Ishikawa (cell line): ENCODE results near the gene ISLR.

ENCODE experiments used
- CEBPB ChIP-seq: IDR thresholded peaks from 2 replicates; pipeline ENCODE4 v1.6.1; 2012
- CREB1 ChIP-seq: IDR thresholded peaks from 2 replicates; pipeline ENCODE4 v1.6.1; 2012; ENCODE audit warnings: low read depth
- EGR1 ChIP-seq: IDR thresholded peaks from 2 replicates; pipeline ENCODE4 v1.6.1; 2012
- EP300 ChIP-seq: IDR thresholded peaks from 2 replicates; pipeline ENCODE4 v1.6.1; 2012; ENCODE audit warnings: borderline replicate concordance
- FOXM1 ChIP-seq: IDR thresholded peaks from 2 replicates; pipeline ENCODE4 v1.6.1; 2012; ENCODE audit warnings: low read depth, borderline replicate concordance
- NFIC ChIP-seq: IDR thresholded peaks from 2 replicates; pipeline ENCODE4 v1.6.1; 2012
- RAD21 ChIP-seq: IDR thresholded peaks from 2 replicates; pipeline ENCODE4 v1.6.1; 2012; ENCODE audit warnings: low read depth
- REST ChIP-seq: IDR thresholded peaks from 2 replicates; pipeline ENCODE4 v1.6.1; 2012; ENCODE audit warnings: low read depth, mild to moderate bottlenecking
- TAF1 ChIP-seq: IDR thresholded peaks from 2 replicates; pipeline ENCODE4 v1.6.1; 2012; ENCODE audit warnings: low read depth, mild to moderate bottlenecking
- TCF12 ChIP-seq: IDR thresholded peaks from 2 replicates; pipeline ENCODE4 v1.6.1; 2012; ENCODE audit warnings: low read depth
- TEAD4 ChIP-seq: IDR thresholded peaks from 2 replicates; pipeline ENCODE4 v1.6.1; 2012
- YY1 ChIP-seq: IDR thresholded peaks from 2 replicates; pipeline ENCODE4 v1.6.1; 2012; ENCODE audit warnings: low read depth
- ZBTB7A ChIP-seq: IDR thresholded peaks from 2 replicates; pipeline ENCODE4 v1.6.1; 2012; ENCODE audit warnings: low read depth
- TF ChIP-seq, protein P1 (sequence below): IDR thresholded peaks from 2 replicates; pipeline ENCODE4 v1.6.1; 2012
- TF ChIP-seq, protein P2 (sequence below): IDR thresholded peaks from 2 replicates; pipeline ENCODE4 v1.6.1; 2012

ISLR gene

GRCh38 chr15:74180881-74181602 is 7.5 kb downstream of the ISLR start:
- TF ChIP-seq FOXM1 (no peak), TEAD4 (no peak), EP300 (no peak), RAD21 (no peak), ZBTB7A (no peak), REST (no peak), TCF12 (no peak), CREB1 (no peak), NFIC (no peak), YY1 (no peak), TAF1 (no peak), CEBPB (no peak)
- TF ChIP-seq, protein P1, sequence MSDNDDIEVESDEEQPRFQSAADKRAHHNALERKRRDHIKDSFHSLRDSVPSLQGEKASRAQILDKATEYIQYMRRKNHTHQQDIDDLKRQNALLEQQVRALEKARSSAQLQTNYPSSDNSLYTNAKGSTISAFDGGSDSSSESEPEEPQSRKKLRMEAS, result no peak
- TF ChIP-seq, protein P2, sequence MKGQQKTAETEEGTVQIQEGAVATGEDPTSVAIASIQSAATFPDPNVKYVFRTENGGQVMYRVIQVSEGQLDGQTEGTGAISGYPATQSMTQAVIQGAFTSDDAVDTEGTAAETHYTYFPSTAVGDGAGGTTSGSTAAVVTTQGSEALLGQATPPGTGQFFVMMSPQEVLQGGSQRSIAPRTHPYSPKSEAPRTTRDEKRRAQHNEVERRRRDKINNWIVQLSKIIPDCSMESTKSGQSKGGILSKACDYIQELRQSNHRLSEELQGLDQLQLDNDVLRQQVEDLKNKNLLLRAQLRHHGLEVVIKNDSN, result no peak

- TF ChIP-seq TEAD4 (no peak), CREB1 (no peak), CEBPB (no peak), RAD21 (no peak), TCF12 (no peak), REST (no peak), EP300 (no peak), NFIC (no peak)
- TF ChIP-seq, protein P2, result no peak
These were observed 8.6 kb downstream of the ISLR start for GRCh38 chr15:74182131-74182530.

DNA sequence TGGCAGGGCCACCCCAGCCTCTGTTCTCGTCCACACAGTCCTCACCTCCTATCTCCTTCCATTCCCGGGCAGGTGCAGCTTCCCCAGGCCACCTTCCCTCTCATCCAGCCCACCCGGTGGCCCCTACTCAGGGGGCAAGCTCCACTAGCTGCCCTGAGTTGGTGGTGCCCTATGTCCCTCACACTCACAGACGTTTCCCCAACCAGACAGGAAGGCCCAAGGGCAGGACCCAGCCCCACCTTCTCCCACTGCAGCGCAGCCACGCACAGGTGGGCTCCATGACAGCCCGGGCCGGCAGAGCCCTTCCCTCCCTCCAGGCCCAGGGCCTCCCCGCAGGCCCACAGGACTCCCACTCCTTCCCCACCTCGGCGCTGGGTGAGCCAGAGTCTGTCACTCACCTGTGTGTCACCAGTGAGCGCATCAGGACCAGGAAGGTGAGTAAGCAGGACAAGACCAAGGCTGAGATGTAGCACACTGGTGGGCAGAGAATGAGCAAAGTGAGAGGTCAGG is 11.1 kb downstream of the ISLR start:
- TF ChIP-seq TCF12, result no peak
- TF ChIP-seq TAF1, result no peak
- TF ChIP-seq YY1, result no peak
- TF ChIP-seq, protein P1, result no peak
- no peak for TF ChIP-seq EP300
- no peak for TF ChIP-seq NFIC
- no peak for TF ChIP-seq RAD21
- TF ChIP-seq, protein P2, result no peak
- no peak for TF ChIP-seq REST
- TF ChIP-seq EGR1, result no peak
- no peak for TF ChIP-seq ZBTB7A
- TF ChIP-seq CEBPB, result no peak
- no peak for TF ChIP-seq CREB1
- TF ChIP-seq FOXM1, result no peak

DNA sequence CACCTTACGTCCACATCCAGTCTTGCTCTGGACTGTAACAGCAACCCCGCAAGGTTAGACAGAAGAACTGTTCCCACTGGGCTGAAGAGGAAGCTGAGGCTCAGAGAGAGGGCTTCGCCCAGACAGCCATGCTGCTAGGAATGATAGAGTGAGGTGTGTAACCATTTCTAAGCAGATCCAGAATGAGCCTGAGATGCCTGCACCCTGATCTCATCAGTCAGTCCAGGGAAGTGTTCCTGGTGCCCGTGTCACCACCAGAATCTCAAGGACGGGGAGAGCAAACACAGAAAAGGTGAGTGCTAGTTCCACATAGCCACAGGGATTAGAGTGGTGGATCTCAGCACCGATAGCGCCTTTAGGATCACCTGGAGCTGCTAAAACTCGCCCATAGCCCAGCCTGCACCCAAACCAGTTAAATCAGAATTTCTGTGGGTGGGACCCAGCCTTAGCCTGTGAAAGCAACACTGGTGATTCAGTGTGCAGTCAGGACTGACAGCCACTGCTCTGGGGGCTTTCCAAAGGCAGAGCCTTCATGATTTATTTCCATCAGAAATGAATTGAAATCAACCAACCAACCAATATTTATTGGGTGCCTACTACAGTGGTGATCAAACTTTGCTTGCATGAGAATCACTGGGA is 12.3 kb downstream of the ISLR start:
- TF ChIP-seq EGR1 (no peak), TCF12 (no peak), RAD21 (no peak), TEAD4 (no peak), NFIC (no peak), ZBTB7A (no peak), CEBPB (no peak), YY1 (no peak), FOXM1 (no peak), REST (no peak), CREB1 (no peak), EP300 (no peak), TAF1 (no peak)
- TF ChIP-seq, protein P1, result no peak
- TF ChIP-seq, protein P2, result no peak
